ENCODE measurements around the gene WASHC4. TPM values are rescaled to one million over a fixed set of nuclear protein-coding genes. Genes with fewer than 3 reads are reported as not detected.

Gene WASHC4
- total and polyA plus RNA-seq, 2 donors (not counting 3 experiments of a cell fraction or from before 2014, with no cell fraction given), result 30.4 to 123 TPM

DNA sequence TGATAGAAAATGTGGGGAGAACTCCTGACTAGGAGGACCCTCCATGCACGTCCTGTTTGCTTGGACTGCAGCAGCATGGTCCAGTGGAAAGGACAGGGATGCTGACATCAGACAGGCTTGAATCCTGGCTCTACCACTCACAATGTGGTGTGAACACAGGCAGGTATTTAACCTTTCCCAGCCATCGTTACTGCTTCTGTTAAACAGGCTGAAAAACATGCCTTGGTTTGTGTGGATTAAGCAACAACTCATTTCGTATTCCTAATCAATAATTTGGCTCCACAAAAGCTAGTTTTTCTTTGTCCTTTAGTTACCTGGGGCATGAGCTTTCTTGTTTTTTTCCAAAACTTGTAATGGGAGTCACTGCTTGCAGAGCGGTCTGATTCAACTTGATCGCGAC is 87.4 kb downstream of the WASHC4 start:
- no peaks in the 10 kb centered on the region for H3K9me3 ChIP-seq (replicated peaks; ENCODE audit: control insufficient read depth, insufficient read depth, low read length)
- no TSS peak for BruUV-seq (replicated peaks)
- DNase-seq (ENCODE audit: low read depth, low spot score), result no peak
- H3K79me2 ChIP-seq (ENCODE audit: control insufficient read depth, insufficient read depth, low read length), result no peaks in the 10 kb centered on the region
- FAIRE-seq, result no peak
- H3K4me3 ChIP-seq (replicated peaks in 1 of 3; ENCODE audit: insufficient read depth in 1 of 3, low read depth in 1 of 3, low read length in 3 of 3), result no peak overlapping the region
- no peaks in the 10 kb centered on the region for H3K27me3 ChIP-seq (ENCODE audit: control insufficient read depth in 2 of 2, insufficient read depth in 2 of 2, low read length in 2 of 2)
- H3K4me2 ChIP-seq (ENCODE audit: insufficient read depth, low read length), result no peak overlapping the region
- TF ChIP-seq, protein P1, sequence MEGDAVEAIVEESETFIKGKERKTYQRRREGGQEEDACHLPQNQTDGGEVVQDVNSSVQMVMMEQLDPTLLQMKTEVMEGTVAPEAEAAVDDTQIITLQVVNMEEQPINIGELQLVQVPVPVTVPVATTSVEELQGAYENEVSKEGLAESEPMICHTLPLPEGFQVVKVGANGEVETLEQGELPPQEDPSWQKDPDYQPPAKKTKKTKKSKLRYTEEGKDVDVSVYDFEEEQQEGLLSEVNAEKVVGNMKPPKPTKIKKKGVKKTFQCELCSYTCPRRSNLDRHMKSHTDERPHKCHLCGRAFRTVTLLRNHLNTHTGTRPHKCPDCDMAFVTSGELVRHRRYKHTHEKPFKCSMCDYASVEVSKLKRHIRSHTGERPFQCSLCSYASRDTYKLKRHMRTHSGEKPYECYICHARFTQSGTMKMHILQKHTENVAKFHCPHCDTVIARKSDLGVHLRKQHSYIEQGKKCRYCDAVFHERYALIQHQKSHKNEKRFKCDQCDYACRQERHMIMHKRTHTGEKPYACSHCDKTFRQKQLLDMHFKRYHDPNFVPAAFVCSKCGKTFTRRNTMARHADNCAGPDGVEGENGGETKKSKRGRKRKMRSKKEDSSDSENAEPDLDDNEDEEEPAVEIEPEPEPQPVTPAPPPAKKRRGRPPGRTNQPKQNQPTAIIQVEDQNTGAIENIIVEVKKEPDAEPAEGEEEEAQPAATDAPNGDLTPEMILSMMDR (IDR thresholded peaks at IDR 0.05; ENCODE audit: extremely low read depth in 1 of 2, insufficient read depth in 1 of 2, low read depth in 1 of 2, low read length in 2 of 2), result no peak
- TF ChIP-seq POLR2A (IDR thresholded peaks at IDR 0.05; ENCODE audit: low read depth, low read length) (no peak), POLR2AphosphoS5 (IDR thresholded peaks at IDR 0.05; ENCODE audit: insufficient read depth, low read depth, low read length) (no peak), JUN (IDR thresholded peaks at IDR 0.05; ENCODE audit: borderline replicate concordance, insufficient read depth, insufficient read length, low read depth) (no peak), EZH2 (IDR thresholded peaks at IDR 0.05; ENCODE audit: borderline replicate concordance, low read depth, low read length, severe bottlenecking) (no peak), FOS (IDR thresholded peaks at IDR 0.05; ENCODE audit: borderline replicate concordance, insufficient read depth, low read length) (no peak), MYC (IDR thresholded peaks at IDR 0.05; ENCODE audit: low read depth, low read length) (no peak), GATA2 (IDR thresholded peaks at IDR 0.05; ENCODE audit: insufficient read depth, insufficient read length, low read depth, low read length) (no peak)
- TF ChIP-seq, protein P2, sequence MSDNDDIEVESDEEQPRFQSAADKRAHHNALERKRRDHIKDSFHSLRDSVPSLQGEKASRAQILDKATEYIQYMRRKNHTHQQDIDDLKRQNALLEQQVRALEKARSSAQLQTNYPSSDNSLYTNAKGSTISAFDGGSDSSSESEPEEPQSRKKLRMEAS (IDR thresholded peaks at IDR 0.05; ENCODE audit: insufficient read depth, insufficient read length), result no peak
- H4K20me1 ChIP-seq (replicated peaks; ENCODE audit: control insufficient read depth, extremely low read depth, insufficient read depth, low read length), result no peaks in the 10 kb centered on the region
- dilution Hi-C loops (cut with MboI; ENCODE audit: extremely low pct_ligation_motif_present, low sequenced_read_pairs) (no loop called here), intact Hi-C loops (cut with micrococcal nuclease) (no loop called here)
- H3K27ac ChIP-seq (ENCODE audit: insufficient read depth, low read depth, low read length), result no peak overlapping the region
- POLR2A ChIA-PET, result no interaction called here
- no peak overlapping the region for H3K9ac ChIP-seq (replicated peaks; ENCODE audit: extremely low read depth, insufficient read depth, low read length)
- CTCF ChIA-PET, result no interaction called here
- no peak overlapping the region for H2AFZ ChIP-seq (ENCODE audit: low read depth, low read length)
- no peaks in the 10 kb centered on the region for H3K4me1 ChIP-seq (ENCODE audit: control insufficient read depth, extremely low read depth, insufficient read depth, low read length)
- H3K36me3 ChIP-seq (ENCODE audit: control insufficient read depth in 2 of 2, extremely low read depth in 1 of 2, insufficient read depth in 2 of 2, low read length in 2 of 2), result peaks cover 11 to 31% of the 10 kb centered on the region in 2 experiments
- H3K9me1 ChIP-seq (replicated peaks; ENCODE audit: control insufficient read depth, extremely low read depth, insufficient read depth, low read length), result no peaks in the 10 kb centered on the region
